ENCODE data around the gene GLO1.

GLO1 gene

GRCh38 chr6:38702558-38703397 lies at the start of gene GLO1:
GLO1 (minus strand) TSS chr6:38703145; CDS start chr6:38703054, 91 bp downstream.
- DNase-seq: peak; percentile 98

- no peak for DNase-seq
Measured at GRCh38 chr6:38750968-38751615, 48.1 kb upstream of the GLO1 start.

- no peak for DNase-seq
Measured at GRCh38 chr6:38749473-38749872, 46.5 kb upstream of the GLO1 start.

GRCh38 chr6:38739532-38739931 lies 36.6 kb upstream of the GLO1 start:
- no peak for DNase-seq

- DNase-seq: no peak
Measured at GRCh38 chr6:38738261-38738660, 35.3 kb upstream of the GLO1 start.

- DNase-seq: no peak
Measured at GRCh38 chr6:38736951-38737350, 34.0 kb upstream of the GLO1 start.

- DNase-seq: no peak
Measured at GRCh38 chr6:38730140-38730862, 27.4 kb upstream of the GLO1 start.

- no peak for DNase-seq
Measured at GRCh38 chr6:38728203-38728602, 25.3 kb upstream of the GLO1 start.

GRCh38 chr6:38725414-38726183 lies 22.7 kb upstream of the GLO1 start:
- no peak for DNase-seq

GRCh38 chr6:38724343-38724742 lies 21.4 kb upstream of the GLO1 start:
- DNase-seq: no peak

- DNase-seq: no peak
Measured at GRCh38 chr6:38723783-38724182, 20.8 kb upstream of the GLO1 start.

GRCh38 chr6:38722727-38723334 lies 19.9 kb upstream of the GLO1 start:
- DNase-seq: no peak

GRCh38 chr6:38722038-38722437 lies 19.1 kb upstream of the GLO1 start:
- DNase-seq: no peak

GRCh38 chr6:38720295-38720694 lies 17.4 kb upstream of the GLO1 start:
- no peak for DNase-seq

- DNase-seq: no peak
Measured at GRCh38 chr6:38719358-38719757, 16.4 kb upstream of the GLO1 start.

- no peak for DNase-seq
Measured at GRCh38 chr6:38716825-38717224, 13.9 kb upstream of the GLO1 start.

- no peak for DNase-seq
Measured at GRCh38 chr6:38715016-38715689, 12.2 kb upstream of the GLO1 start, which contains the start of gene DNAH8. DNAH8 (plus strand) TSS chr6:38715311; CDS start chr6:38722810, 7,499 bp downstream.

GRCh38 chr6:38714239-38715015 lies 11.5 kb upstream of the GLO1 start:
- no peak for DNase-seq

- no peak for DNase-seq
Measured at GRCh38 chr6:38713812-38714211, 10.9 kb upstream of the GLO1 start.

- no peak for DNase-seq
Measured at GRCh38 chr6:38708496-38708895, 5.6 kb upstream of the GLO1 start.

GRCh38 chr6:38705924-38706323 lies 3.0 kb upstream of the GLO1 start:
- no peak for DNase-seq
